HEK293 (cell line): ENCODE measurements around the gene SGMS1.

Experiments
- CTCF ChIA-PET: fragments of 350-600 bp; formaldehyde crosslinking; extraction: SDS; loops from one replicate; lab custom pipeline; 2021; ENCODE audit warnings: antibody characterized with exemption; lab: Yijun Ruan, JAX
- POLR2A ChIA-PET: fragments of 300-600 bp; formaldehyde crosslinking; extraction: SDS; loops from one replicate; lab custom pipeline; 2020; ENCODE audit warnings: antibody characterized with exemption, inconsistent platforms; lab: Yijun Ruan, JAX
- H3K27ac ChIP-seq: fragments of 200-500 bp; sonication (Bioruptor generic); 2 replicates; pipeline ENCODE4 v1.5.1; 2014; ENCODE audit warnings: low read depth, low read length, control low read depth, inconsistent platforms; ENCODE audit errors: extremely low read depth
- H3K36me3 ChIP-seq, 2 experiments: fragments of 200-500 bp in 1 of 2; sonication (Bioruptor generic) in 1 of 2; 1 replicate in 1 of 2; 2 replicates in 1 of 2; pipeline ENCODE4 v1.5.1; 2014 to 2017; ENCODE audit warnings: inconsistent platforms in 2 of 2, low read length in 2 of 2; ENCODE audit not compliant: control insufficient read depth in 2 of 2, insufficient read depth in 1 of 2
- H3K4me1 ChIP-seq: fragments of 200-500 bp; sonication (Bioruptor generic); 2 replicates; pipeline ENCODE4 v1.5.1; 2014; ENCODE audit warnings: mild to moderate bottlenecking, low read length, inconsistent platforms; ENCODE audit not compliant: control insufficient read depth, insufficient read depth
- H3K4me3 ChIP-seq: 2 replicates; pipeline ENCODE4 v1.5.1; 2011; ENCODE audit warnings: low read depth, mild to moderate bottlenecking, control low read depth, low read length, moderate library complexity
- H3K9me3 ChIP-seq: fragments of 200-500 bp; sonication (Bioruptor generic); 2 replicates; pipeline ENCODE4 v1.5.1; 2014; ENCODE audit warnings: low read depth, low read length, inconsistent platforms; ENCODE audit not compliant: control insufficient read depth, insufficient read depth
- EGR2 ChIP-seq: fragments of 450-650 bp; formaldehyde crosslinking; IDR thresholded peaks from 2 replicates; pipeline ENCODE4 v1.5.1; 2016; ENCODE audit warnings: low read depth, missing biosample characterization, missing genetic modification characterization
- ELK4 ChIP-seq: IDR thresholded peaks from 2 replicates; pipeline ENCODE4 v1.6.1; 2011; ENCODE audit warnings: mild to moderate bottlenecking, low read depth, low read length, borderline replicate concordance
- GLI2 ChIP-seq: fragments of 450-650 bp; formaldehyde crosslinking; IDR thresholded peaks from 2 replicates; pipeline ENCODE4; 2017; ENCODE audit warnings: missing biosample characterization, missing genetic modification characterization, low read depth, borderline replicate concordance
- TCF7L2 ChIP-seq: IDR thresholded peaks from 2 replicates; pipeline ENCODE4 v1.6.1; 2011; ENCODE audit warnings: low read depth, mild to moderate bottlenecking, inconsistent platforms, low read length, moderate library complexity, borderline replicate concordance
- ZBTB1 ChIP-seq: fragments of 450-650 bp; formaldehyde crosslinking; IDR thresholded peaks from 2 replicates; pipeline ENCODE4 v1.5.1; 2016; ENCODE audit warnings: missing biosample characterization, missing genetic modification characterization
- ZBTB21 ChIP-seq: fragments of 450-650 bp; formaldehyde crosslinking; IDR thresholded peaks from 2 replicates; pipeline ENCODE4 v1.5.1; 2017; ENCODE audit warnings: missing biosample characterization, missing genetic modification characterization
- ZBTB7A ChIP-seq: fragments of 450-650 bp; formaldehyde crosslinking; IDR thresholded peaks from 2 replicates; pipeline ENCODE4 v1.5.1; 2016; ENCODE audit warnings: low read depth, missing biosample characterization, missing genetic modification characterization
- ZNF114 ChIP-seq: fragments of 450-650 bp; formaldehyde crosslinking; IDR thresholded peaks from 2 replicates; pipeline ENCODE4 v1.5.0; 2017; ENCODE audit warnings: missing biosample characterization, missing genetic modification characterization
- ZNF133 ChIP-seq: fragments of 450-650 bp; formaldehyde crosslinking; IDR thresholded peaks from 2 replicates; pipeline ENCODE4 v1.5.1; 2016; ENCODE audit warnings: missing biosample characterization, missing genetic modification characterization
- ZNF140 ChIP-seq: fragments of 450-650 bp; formaldehyde crosslinking; IDR thresholded peaks from 2 replicates; pipeline ENCODE4 v1.5.1; 2016; ENCODE audit warnings: missing biosample characterization, missing genetic modification characterization
- ZNF19 ChIP-seq: fragments of 450-650 bp; formaldehyde crosslinking; IDR thresholded peaks from 2 replicates; pipeline ENCODE4; 2016; ENCODE audit warnings: missing biosample characterization, missing genetic modification characterization, low read depth
- ZNF23 ChIP-seq: fragments of 450-650 bp; formaldehyde crosslinking; IDR thresholded peaks from 2 replicates; pipeline ENCODE4 v1.5.1; 2016; ENCODE audit warnings: missing biosample characterization, missing genetic modification characterization, borderline replicate concordance
- ZNF239 ChIP-seq: fragments of 450-650 bp; formaldehyde crosslinking; IDR thresholded peaks from 2 replicates; pipeline ENCODE4 v1.5.1; 2016; ENCODE audit warnings: missing biosample characterization, missing genetic modification characterization
- ZNF350 ChIP-seq: fragments of 450-650 bp; formaldehyde crosslinking; IDR thresholded peaks from 2 replicates; pipeline ENCODE4 v1.5.0; 2017; ENCODE audit warnings: missing biosample characterization, mild to moderate bottlenecking, missing genetic modification characterization
- ZNF433 ChIP-seq: fragments of 450-650 bp; formaldehyde crosslinking; IDR thresholded peaks from 2 replicates; pipeline ENCODE4 v1.5.1; 2016; ENCODE audit warnings: missing biosample characterization, missing genetic modification characterization, low read depth
- ZNF530 ChIP-seq: fragments of 450-650 bp; formaldehyde crosslinking; IDR thresholded peaks from 2 replicates; pipeline ENCODE4 v1.5.1; 2016; ENCODE audit warnings: low read depth, missing biosample characterization, missing genetic modification characterization
- ZNF555 ChIP-seq: fragments of 450-650 bp; formaldehyde crosslinking; conservative IDR thresholded peaks from 2 replicates; pipeline ENCODE4 v1.5.1; 2017; ENCODE audit warnings: missing biosample characterization, mild to moderate bottlenecking, missing genetic modification characterization, inconsistent platforms
- ZNF629 ChIP-seq: fragments of 450-650 bp; formaldehyde crosslinking; IDR thresholded peaks from 2 replicates; pipeline ENCODE4 v1.5.1; 2017; ENCODE audit warnings: missing biosample characterization, missing genetic modification characterization
- ZNF639 ChIP-seq: fragments of 450-650 bp; formaldehyde crosslinking; IDR thresholded peaks from 2 replicates; pipeline ENCODE4 v1.5.1; 2016; ENCODE audit warnings: missing biosample characterization, missing genetic modification characterization
- ZNF701 ChIP-seq: fragments of 450-650 bp; formaldehyde crosslinking; IDR thresholded peaks from 2 replicates; pipeline ENCODE4 v1.5.1; 2016; ENCODE audit warnings: missing biosample characterization, missing genetic modification characterization
- ZNF707 ChIP-seq: fragments of 450-650 bp; formaldehyde crosslinking; IDR thresholded peaks from 2 replicates; pipeline ENCODE4 v1.5.1; 2016; ENCODE audit warnings: missing biosample characterization, missing genetic modification characterization
- ZNF76 ChIP-seq: fragments of 450-650 bp; formaldehyde crosslinking; IDR thresholded peaks from 2 replicates; pipeline ENCODE4; 2016; ENCODE audit warnings: low read depth, missing biosample characterization, missing genetic modification characterization, borderline replicate concordance
- ZNF777 ChIP-seq: fragments of 450-650 bp; formaldehyde crosslinking; IDR thresholded peaks from 2 replicates; pipeline ENCODE4 v1.5.1; 2017; ENCODE audit warnings: missing biosample characterization, missing genetic modification characterization, borderline replicate concordance
- ZSCAN23 ChIP-seq: fragments of 450-650 bp; formaldehyde crosslinking; IDR thresholded peaks from 2 replicates; pipeline ENCODE4 v1.5.1; 2016; ENCODE audit warnings: missing biosample characterization, missing genetic modification characterization
- ZSCAN5A ChIP-seq: fragments of 450-650 bp; formaldehyde crosslinking; IDR thresholded peaks from 2 replicates; pipeline ENCODE4 v1.5.1; 2016; ENCODE audit warnings: missing biosample characterization, missing genetic modification characterization
- TF ChIP-seq, protein P1 (sequence below): fragments of 450-650 bp; formaldehyde crosslinking; IDR thresholded peaks from 2 replicates; pipeline ENCODE4 v1.5.1; 2016; ENCODE audit warnings: missing biosample characterization, missing genetic modification characterization, low read depth

Gene SGMS1

DNA sequence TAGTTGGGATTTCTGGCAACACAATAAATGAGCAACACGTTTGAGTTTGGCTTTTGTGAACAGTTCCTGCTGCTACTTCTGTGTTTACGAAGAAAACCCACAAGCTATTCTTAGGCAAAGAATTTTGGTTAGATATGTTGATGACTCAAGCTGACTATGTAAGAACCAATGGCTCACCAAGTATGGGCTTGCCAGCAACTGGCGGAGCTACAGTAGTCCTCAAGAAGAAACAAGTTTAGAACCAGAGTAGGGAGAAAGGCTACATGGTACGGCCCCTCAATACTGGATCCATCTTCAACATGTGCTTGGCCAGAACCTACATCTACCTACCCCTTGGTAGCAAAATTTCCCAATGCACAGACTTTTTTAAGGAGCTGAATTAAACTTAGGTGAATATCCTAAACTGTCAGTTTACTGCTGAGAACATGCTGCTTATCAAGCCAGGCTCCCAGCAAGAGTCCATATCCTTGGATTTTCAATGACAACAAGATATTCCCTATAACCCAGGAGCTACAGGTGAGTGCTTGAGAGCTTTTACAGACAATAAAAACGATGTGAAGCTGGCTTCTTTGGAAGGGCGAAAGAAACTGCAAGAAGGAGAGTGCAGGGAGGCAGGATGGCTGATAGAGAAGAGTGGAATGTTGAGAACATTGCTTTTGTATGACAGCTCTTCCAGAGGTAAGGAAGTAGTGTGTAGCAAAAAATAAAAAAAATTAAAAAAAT, 298.1 kb downstream of the SGMS1 start:
- no peak for TF ChIP-seq ZNF707 (tag by site-specific recombination)
- no peak for TF ChIP-seq ZNF239
- no peak for TF ChIP-seq ZNF114
- TF ChIP-seq ZNF777: no peak
- TF ChIP-seq ZNF140: no peak
- no peak for TF ChIP-seq ZNF19 (tag by site-specific recombination)
- H3K27ac ChIP-seq: no peak overlapping the region

GRCh38 chr10:50324680-50325393, 298.9 kb downstream of the SGMS1 start:
- Histone ChIP-seq H3K4me3 (no peak overlapping the region), H3K27ac (no peak overlapping the region), H3K4me1 (no peaks in the 10 kb centered on the region), H3K36me3 (no peaks in the 10 kb centered on the region), H3K9me3 (no peaks in the 10 kb centered on the region)
- ChIA-PET POLR2A (no interaction called here), CTCF (interaction anchor here (0.9 kb wide), 1 partner anchor 585 kb away, joined by 4 read pairs; no protein-coding TSS in a partner anchor)
- no peak for TF ChIP-seq EGR2 (tag by site-specific recombination)
- TF ChIP-seq ELK4: no peak
- TF ChIP-seq ZNF76 (tag by site-specific recombination): no peak
- TF ChIP-seq ZSCAN23 (tag by site-specific recombination): no peak
- TF ChIP-seq ZNF530 (tag by site-specific recombination): no peak
- TF ChIP-seq ZNF701 (tag by site-specific recombination): no peak
- no peak for TF ChIP-seq ZBTB21 (tag by site-specific recombination)
- TF ChIP-seq ZNF23: no peak

More for the DNA sequence above, 298.1 kb downstream of the SGMS1 start:
- no peaks in the 10 kb centered on the region for H3K36me3 ChIP-seq
- H3K9me3 ChIP-seq: no peaks in the 10 kb centered on the region
- H3K4me1 ChIP-seq: no peaks in the 10 kb centered on the region
- POLR2A ChIA-PET: no interaction called here
- CTCF ChIA-PET: interaction anchor here (1.6 kb wide), 1 partner anchor 15 kb away, joined by 7 read pairs; no protein-coding TSS in a partner anchor
- H3K4me3 ChIP-seq: no peak overlapping the region

DNA sequence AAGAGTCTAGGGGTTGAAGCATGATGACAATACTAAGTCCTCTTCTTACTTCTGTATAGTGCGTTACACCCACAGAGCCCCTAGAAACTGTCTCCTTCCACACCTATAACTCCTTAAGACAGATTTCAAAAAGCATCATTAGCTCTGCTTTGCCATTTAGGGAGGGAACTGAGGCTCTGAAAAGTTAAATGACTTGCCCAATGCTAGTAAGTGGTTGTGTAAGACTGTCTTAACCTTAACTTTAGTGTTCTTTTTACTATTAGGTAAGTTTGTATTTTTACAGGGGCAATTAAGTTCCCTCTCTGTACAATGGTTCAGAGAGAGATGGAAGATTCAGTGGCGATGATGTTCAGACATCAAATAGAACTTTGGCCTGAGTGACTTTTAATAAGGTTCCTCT, 299.7 kb downstream of the SGMS1 start:
- Histone ChIP-seq H3K36me3 (no peaks in the 10 kb centered on the region), H3K27ac (no peak overlapping the region), H3K9me3 (no peaks in the 10 kb centered on the region), H3K4me3 (no peak overlapping the region), H3K4me1 (no peaks in the 10 kb centered on the region)
- POLR2A ChIA-PET: no interaction called here
- CTCF ChIA-PET: interaction anchor here (0.9 kb wide), 1 partner anchor 585 kb away, joined by 4 read pairs; no protein-coding TSS in a partner anchor
- TF ChIP-seq ZNF629 (no peak), ZBTB7A (no peak), ZSCAN5A (tag by site-specific recombination) (no peak), ZBTB1 (tag by site-specific recombination) (no peak), TCF7L2 (no peak), ZNF433 (tag by site-specific recombination) (no peak), GLI2 (tag by site-specific recombination) (no peak), ZNF350 (tag by site-specific recombination) (no peak), ZNF639 (no peak), ZNF555 (tag by site-specific recombination) (no peak), ZNF133 (tag by site-specific recombination) (no peak)
- TF ChIP-seq, protein P1, sequence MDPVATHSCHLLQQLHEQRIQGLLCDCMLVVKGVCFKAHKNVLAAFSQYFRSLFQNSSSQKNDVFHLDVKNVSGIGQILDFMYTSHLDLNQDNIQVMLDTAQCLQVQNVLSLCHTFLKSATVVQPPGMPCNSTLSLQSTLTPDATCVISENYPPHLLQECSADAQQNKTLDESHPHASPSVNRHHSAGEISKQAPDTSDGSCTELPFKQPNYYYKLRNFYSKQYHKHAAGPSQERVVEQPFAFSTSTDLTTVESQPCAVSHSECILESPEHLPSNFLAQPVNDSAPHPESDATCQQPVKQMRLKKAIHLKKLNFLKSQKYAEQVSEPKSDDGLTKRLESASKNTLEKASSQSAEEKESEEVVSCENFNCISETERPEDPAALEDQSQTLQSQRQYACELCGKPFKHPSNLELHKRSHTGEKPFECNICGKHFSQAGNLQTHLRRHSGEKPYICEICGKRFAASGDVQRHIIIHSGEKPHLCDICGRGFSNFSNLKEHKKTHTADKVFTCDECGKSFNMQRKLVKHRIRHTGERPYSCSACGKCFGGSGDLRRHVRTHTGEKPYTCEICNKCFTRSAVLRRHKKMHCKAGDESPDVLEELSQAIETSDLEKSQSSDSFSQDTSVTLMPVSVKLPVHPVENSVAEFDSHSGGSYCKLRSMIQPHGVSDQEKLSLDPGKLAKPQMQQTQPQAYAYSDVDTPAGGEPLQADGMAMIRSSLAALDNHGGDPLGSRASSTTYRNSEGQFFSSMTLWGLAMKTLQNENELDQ (tag by site-specific recombination): no peak
